Body of pancreas (tissue), 4 donors: Measurements from ENCODE around the gene DUSP3. TPM values are rescaled to one million over a fixed set of nuclear protein-coding genes. Genes with fewer than 3 reads are reported as not detected.

Experiments
- ATAC-seq: fragments of 150-250 bp; one replicate; pipeline ENCODE4 v1.9.1; 2016
- DNase-seq, 4 donors: peaks; one replicate each; pipeline ENCODE4 v3.0.0-alpha.2; 2019
- H3K27ac ChIP-seq, 4 donors: fragments of 200-600 bp; sonication (generic); 1 replicate in 3 of 4; 2 replicates in 1 of 4; pipeline versions ENCODE4 v1.5.1 to v1.6.1; 2016 to 2019; ENCODE audit warnings: mild to moderate bottlenecking in 1 of 4, mixed read lengths in 1 of 4, moderate library complexity in 1 of 4
- H3K27me3 ChIP-seq, 2 donors: fragments of 200-600 bp; sonication (generic); one replicate each; pipeline ENCODE4 v1.6.0; 2016; ENCODE audit warnings: mild to moderate bottlenecking in 1 of 2
- H3K36me3 ChIP-seq, 2 donors: fragments of 200-600 bp; sonication (generic); replicated peaks in 1 of 2; 2 replicates each; pipeline ENCODE4 v1.5.1; 2016; ENCODE audit warnings: low read depth in 2 of 2; ENCODE audit not compliant: insufficient read depth in 1 of 2
- H3K4me1 ChIP-seq: fragments of 200-600 bp; sonication (generic); one replicate; pipeline ENCODE4 v1.6.0; 2016
- H3K4me3 ChIP-seq, 2 donors: fragments of 200-600 bp; sonication (generic); 1 replicate in 1 of 2; 2 replicates in 1 of 2; pipeline ENCODE4 v1.5.1; 2016 to 2019
- H3K9me3 ChIP-seq, 3 donors: fragments of 200-600 bp; sonication (generic); 1 replicate in 2 of 3; 2 replicates in 1 of 3; pipeline ENCODE4 v1.5.1; 2016
- POLR2A ChIP-seq, 3 donors: fragments of 450-650 bp; IDR thresholded peaks; one replicate each; pipeline ENCODE4 v1.6.1; 2016; ENCODE audit warnings: antibody characterized with exemption in 3 of 3, mild to moderate bottlenecking in 2 of 3
- WGBS, 2 donors: methylation state at CpG; one replicate each; pipeline ENCODE4 v1.1.5; 2017; 5-methylcytosine and 5-hydroxymethylcytosine counted together
- intact Hi-C: fragments of 100-400 bp; cut with DNase I; formaldehyde crosslinking; loops from one replicate; pipeline ENCODE4 v1.15.1; 2023
- total RNA-seq, 2 donors: library from RNA; depleted of rRNA; stranded (reverse); fragments of >200 nt; gene quantifications; one replicate each; pipeline ENCODE4 v1.1.0, GENCODE V29; 2016
- TF ChIP-seq, protein P1 (sequence below), 7 experiments: fragments of 450-650 bp in 4 of 7; fragments of 200-600 bp in 3 of 7; sonication (generic) in 3 of 7; IDR thresholded peaks; one replicate each; pipeline ENCODE4 v1.5.1; 2016 to 2019; ENCODE audit warnings: antibody characterized with exemption in 7 of 7

The DUSP3 gene
- total RNA-seq, 2 donors from 2014 or later, result 32.2 to 54.1 TPM

DNA sequence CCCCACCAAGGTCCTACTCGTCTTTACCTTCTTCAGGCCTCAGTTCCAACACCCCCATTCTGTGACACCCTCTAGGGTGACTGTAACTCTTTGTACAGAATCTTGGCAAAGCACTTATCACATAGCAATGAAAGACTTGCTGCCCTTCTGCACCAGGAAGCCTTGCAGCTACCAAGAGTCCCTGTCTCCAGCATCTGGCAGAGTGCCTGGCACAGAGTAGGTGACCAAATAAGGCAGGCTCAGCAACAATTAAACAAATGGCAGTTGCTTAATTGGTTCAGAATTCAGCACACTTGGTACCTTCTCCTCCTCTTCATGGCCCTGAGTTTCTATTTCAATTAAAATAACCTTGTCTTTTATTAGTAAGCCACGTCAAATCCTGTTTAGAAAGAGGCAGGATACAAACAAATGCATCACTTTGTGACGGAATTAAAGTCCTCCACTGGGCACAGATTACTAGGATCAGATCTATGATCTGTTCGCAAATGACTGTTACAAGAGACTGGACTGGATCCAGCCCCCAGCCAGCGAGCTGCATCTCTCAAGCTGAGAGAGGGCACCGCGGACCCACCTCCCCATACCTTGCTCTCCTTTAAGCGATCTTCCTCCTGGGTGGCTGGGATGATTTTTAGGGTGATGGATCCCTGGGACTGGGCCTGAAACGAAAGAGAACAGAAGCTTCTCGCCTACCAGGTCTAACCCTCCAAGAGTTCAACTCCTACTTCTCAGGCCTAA, 44.7 kb upstream of the DUSP3 start:
- ATAC-seq (peak; percentile 30), DNase-seq (peak in 1 of 4 donors; percentile 33)
- Histone ChIP-seq H3K36me3 (no peaks in the 10 kb centered on the region), H3K9me3 (no peaks in the 10 kb centered on the region), H3K27ac (peak overlapping the region in 1 of 4 donors; percentile 39), H3K4me3 (no peak overlapping the region), H3K27me3 (no peaks in the 10 kb centered on the region), H3K4me1 (no peaks in the 10 kb centered on the region)
- intact Hi-C loops, result no loop called here
- WGBS, 2 donors, result 70 to 74% methylated on average over 10 of the region's 10 CpGs
- TF ChIP-seq POLR2A (IDR thresholded peaks at IDR 0.05), result no peak
- TF ChIP-seq, protein P1, sequence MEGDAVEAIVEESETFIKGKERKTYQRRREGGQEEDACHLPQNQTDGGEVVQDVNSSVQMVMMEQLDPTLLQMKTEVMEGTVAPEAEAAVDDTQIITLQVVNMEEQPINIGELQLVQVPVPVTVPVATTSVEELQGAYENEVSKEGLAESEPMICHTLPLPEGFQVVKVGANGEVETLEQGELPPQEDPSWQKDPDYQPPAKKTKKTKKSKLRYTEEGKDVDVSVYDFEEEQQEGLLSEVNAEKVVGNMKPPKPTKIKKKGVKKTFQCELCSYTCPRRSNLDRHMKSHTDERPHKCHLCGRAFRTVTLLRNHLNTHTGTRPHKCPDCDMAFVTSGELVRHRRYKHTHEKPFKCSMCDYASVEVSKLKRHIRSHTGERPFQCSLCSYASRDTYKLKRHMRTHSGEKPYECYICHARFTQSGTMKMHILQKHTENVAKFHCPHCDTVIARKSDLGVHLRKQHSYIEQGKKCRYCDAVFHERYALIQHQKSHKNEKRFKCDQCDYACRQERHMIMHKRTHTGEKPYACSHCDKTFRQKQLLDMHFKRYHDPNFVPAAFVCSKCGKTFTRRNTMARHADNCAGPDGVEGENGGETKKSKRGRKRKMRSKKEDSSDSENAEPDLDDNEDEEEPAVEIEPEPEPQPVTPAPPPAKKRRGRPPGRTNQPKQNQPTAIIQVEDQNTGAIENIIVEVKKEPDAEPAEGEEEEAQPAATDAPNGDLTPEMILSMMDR (IDR thresholded peaks at IDR 0.05), result no peak

DNA sequence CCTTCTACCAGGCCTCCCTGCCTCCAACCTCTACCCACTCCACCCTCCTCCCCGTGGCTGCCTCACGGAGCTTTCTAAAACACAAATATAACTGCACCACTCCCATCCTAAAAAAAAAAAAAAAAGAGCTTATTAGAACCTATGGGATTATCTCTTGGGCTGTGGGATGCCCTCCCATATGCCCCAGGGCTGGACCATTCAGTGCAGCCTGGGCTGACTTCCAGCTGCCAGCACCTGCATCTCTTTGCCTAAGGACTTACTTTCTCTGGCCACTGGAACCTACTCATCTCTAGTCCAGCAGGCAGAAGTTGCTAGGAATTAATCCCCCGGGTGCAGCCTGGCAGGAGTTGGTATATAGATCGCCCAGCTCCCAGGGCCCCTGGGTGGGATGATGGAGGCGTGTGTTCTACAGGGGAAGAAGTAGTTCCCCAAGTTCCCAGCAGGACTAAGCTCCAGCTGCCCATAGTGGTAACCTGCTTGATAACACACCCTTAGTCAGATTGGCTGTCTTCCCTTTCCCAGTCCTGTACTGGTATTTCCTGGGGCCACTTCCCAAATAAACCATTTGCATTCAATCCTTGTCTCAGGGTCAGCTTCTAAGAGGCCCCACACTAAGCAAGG, 43.9 kb upstream of the DUSP3 start:
- 86 to 91% methylated on average over 5 of the region's 5 CpGs for WGBS, 2 donors
- H3K4me3 ChIP-seq, result no peak overlapping the region
- ATAC-seq, result no peak
- intact Hi-C loops, result no loop called here
- no peak overlapping the region for H3K27ac ChIP-seq
- H3K27me3 ChIP-seq, result no peaks in the 10 kb centered on the region
- H3K36me3 ChIP-seq, result no peaks in the 10 kb centered on the region
- no peaks in the 10 kb centered on the region for H3K4me1 ChIP-seq
- TF ChIP-seq POLR2A (IDR thresholded peaks at IDR 0.05), result no peak
- TF ChIP-seq, protein P1 (IDR thresholded peaks at IDR 0.05), result no peak
- H3K9me3 ChIP-seq, result no peaks in the 10 kb centered on the region
- no peak for DNase-seq

DNA sequence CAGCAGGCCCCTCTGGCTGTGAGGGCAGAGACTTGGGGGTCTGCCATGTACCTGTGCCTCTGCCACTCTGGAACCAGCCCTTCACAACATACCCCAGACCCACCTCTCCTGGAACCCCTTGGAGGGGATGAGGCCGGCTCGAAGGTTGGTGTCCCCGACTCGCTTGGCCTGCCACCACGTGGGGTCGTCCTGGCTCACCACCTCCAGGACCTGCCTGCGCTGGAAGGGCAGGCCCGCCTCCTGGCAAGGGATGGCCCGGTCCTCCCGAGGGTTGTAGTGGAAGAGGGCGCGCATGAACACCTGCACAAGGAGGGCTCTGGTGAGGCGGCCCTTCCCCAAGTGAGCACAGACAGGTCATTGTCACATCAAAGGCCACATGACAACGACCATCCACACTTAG, 42.0 kb upstream of the DUSP3 start:
- no peak for DNase-seq
- H3K4me3 ChIP-seq, result no peak overlapping the region
- no peaks in the 10 kb centered on the region for H3K9me3 ChIP-seq
- H3K36me3 ChIP-seq, result no peaks in the 10 kb centered on the region
- intact Hi-C loops, result no loop called here
- H3K27ac ChIP-seq, result no peak overlapping the region
- TF ChIP-seq, protein P1 (IDR thresholded peaks at IDR 0.05), result no peak
- TF ChIP-seq POLR2A (IDR thresholded peaks at IDR 0.05), result no peak
- WGBS, 2 donors, result 88 to 89% methylated on average over 13 to 14 of the region's 14 CpGs
- H3K4me1 ChIP-seq, result no peaks in the 10 kb centered on the region
- no peak for ATAC-seq
- H3K27me3 ChIP-seq, result no peaks in the 10 kb centered on the region

DNA sequence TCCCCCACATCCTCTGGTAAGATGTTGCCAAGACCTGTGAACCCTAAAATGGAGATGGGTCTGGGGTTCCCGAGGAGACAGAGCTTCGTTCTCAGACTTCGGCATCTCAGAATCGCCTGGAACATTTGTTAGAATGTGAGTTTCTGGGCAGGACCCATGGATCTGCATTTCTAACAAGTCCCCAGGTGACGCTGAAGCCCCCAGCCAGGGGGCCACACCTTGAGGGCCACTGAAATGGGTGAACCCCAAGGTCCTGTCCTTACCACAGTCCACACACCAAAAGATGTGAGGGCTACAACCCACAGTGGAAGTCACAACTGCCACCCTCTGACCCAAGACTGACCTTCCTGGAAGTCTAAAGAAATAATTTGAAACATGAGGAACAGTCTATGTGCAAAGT, 40.2 kb upstream of the DUSP3 start:
- intact Hi-C loops, result no loop called here
- ATAC-seq, result no peak

More for the DNA sequence above, 40.2 kb upstream of the DUSP3 start:
- no peaks in the 10 kb centered on the region for H3K9me3 ChIP-seq
- H3K4me1 ChIP-seq, result no peaks in the 10 kb centered on the region
- no peak for DNase-seq
- no peaks in the 10 kb centered on the region for H3K36me3 ChIP-seq
- TF ChIP-seq, protein P1 (IDR thresholded peaks at IDR 0.05), result no peak
- no peak for TF ChIP-seq POLR2A (IDR thresholded peaks at IDR 0.05)
- no peak overlapping the region for H3K4me3 ChIP-seq
- 86 to 89% methylated on average over 4 to 5 of the region's 5 CpGs for WGBS, 2 donors
- H3K27ac ChIP-seq, result no peak overlapping the region
- H3K27me3 ChIP-seq, result no peaks in the 10 kb centered on the region
